HL-60 (cell line): ENCODE data around the gene MAPK11.

ENCODE experiments used
- CTCF ChIP-seq: IDR thresholded peaks from one replicate; pipeline ENCODE4 v1.5.1; 2011; ENCODE audit warnings: low read length, control low read depth, inconsistent platforms; ENCODE audit not compliant: insufficient read depth
- GABPA ChIP-seq: IDR thresholded peaks from 2 replicates; pipeline ENCODE4 v1.6.1; 2012; ENCODE audit warnings: low read depth
- POLR2AphosphoS5 ChIP-seq: IDR thresholded peaks from 2 replicates; pipeline ENCODE4 v1.6.1; 2012; ENCODE audit warnings: low read depth
- REST ChIP-seq: IDR thresholded peaks from 2 replicates; pipeline ENCODE4 v1.6.1; 2012; ENCODE audit warnings: low read depth; ENCODE audit not compliant: insufficient replicate concordance
- SPI1 ChIP-seq: IDR thresholded peaks from 2 replicates; pipeline ENCODE4 v1.6.1; 2012; ENCODE audit warnings: low read depth, mild to moderate bottlenecking, borderline replicate concordance

GRCh38 chr22:50286701-50287318, 16.6 kb upstream of the MAPK11 start:
- TF ChIP-seq CTCF: no peak
- TF ChIP-seq POLR2AphosphoS5: no peak
- TF ChIP-seq REST: no peak
- no peak for TF ChIP-seq GABPA
- no peak for TF ChIP-seq SPI1
